ENCODE measurements around the gene SNX12.
A peak's percentile ranks its signal among the peaks of the same experiment; 100 is the strongest.

The SNX12 gene

DNA sequence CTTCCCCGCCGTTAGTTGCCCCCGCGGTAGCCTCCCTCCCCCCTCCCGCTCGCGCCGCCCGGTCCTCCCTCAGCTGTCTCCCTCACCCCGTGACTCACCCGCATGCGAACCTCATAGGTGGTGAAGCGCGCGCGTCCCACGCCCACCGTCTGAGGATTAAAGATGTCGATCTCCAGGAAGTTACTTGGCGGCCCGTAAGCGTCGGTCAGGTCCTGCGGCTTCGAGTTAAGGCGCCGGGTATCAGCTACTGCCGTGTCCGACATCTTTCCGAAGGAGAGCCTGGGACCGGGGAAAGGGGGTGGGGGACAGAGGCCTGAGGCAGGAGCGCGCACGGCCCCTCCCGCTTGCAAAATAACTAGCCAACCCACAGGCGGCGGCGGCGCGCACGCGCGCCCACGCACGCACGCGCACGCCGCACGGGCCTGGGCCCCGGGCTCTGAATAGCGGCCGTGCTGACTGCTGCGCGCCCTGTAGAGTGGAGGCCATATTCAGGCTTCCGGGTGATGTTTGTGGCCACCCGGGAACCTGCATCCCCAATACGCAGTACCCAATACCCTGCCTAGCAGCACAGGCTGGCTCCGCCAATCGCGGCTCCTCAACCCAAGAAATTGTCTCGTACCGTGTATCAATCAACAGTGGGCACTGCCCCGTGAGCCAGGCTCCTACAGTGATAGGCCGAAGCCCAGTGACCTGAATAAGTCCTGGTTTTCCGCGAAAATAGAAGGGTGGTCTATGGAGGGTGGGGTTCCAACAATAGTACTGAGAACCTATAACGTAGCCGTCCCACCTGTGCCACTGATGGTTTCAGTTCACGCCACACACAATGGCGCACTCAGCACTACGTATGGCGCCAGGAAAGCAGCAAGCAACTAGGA is at the start of gene SNX12:
Gene SNX12, minus strand, starts transcription at position 291 of the 875 bp plus-strand sequence. Its CDS starts 28 bp downstream, at position 263.
- H3K27me3 ChIP-seq (replicated peaks): no peaks in the 10 kb centered on the region
- in situ Hi-C loops (cut with HindIII; ENCODE audit: low pct_ligation_motif_present, low sequenced_read_pairs): no loop called here
- DNase-seq: peak; percentile 94
- H3K4me3 ChIP-seq (ENCODE audit: low read depth, low read length): peak within 1 kb of the TSS; percentile 73
- TF ChIP-seq, protein P1, sequence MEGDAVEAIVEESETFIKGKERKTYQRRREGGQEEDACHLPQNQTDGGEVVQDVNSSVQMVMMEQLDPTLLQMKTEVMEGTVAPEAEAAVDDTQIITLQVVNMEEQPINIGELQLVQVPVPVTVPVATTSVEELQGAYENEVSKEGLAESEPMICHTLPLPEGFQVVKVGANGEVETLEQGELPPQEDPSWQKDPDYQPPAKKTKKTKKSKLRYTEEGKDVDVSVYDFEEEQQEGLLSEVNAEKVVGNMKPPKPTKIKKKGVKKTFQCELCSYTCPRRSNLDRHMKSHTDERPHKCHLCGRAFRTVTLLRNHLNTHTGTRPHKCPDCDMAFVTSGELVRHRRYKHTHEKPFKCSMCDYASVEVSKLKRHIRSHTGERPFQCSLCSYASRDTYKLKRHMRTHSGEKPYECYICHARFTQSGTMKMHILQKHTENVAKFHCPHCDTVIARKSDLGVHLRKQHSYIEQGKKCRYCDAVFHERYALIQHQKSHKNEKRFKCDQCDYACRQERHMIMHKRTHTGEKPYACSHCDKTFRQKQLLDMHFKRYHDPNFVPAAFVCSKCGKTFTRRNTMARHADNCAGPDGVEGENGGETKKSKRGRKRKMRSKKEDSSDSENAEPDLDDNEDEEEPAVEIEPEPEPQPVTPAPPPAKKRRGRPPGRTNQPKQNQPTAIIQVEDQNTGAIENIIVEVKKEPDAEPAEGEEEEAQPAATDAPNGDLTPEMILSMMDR (IDR thresholded peaks at IDR 0.05; ENCODE audit: low read depth, low read length, missing control alignments): no peak
- no peaks in the 10 kb centered on the region for H3K36me3 ChIP-seq (replicated peaks)
- H3K27ac ChIP-seq: peak within 1 kb of the TSS; percentile 93

- Histone ChIP-seq H3K27me3 (replicated peaks) (no peaks in the 10 kb centered on the region), H3K27ac (no peak overlapping the region), H3K4me3 (ENCODE audit: low read depth, low read length) (no peak overlapping the region), H3K36me3 (replicated peaks) (peaks cover 4% of the 10 kb centered on the region)
- TF ChIP-seq, protein P1 (IDR thresholded peaks at IDR 0.05; ENCODE audit: low read depth, low read length, missing control alignments): no peak
- in situ Hi-C loops (cut with HindIII; ENCODE audit: low pct_ligation_motif_present, low sequenced_read_pairs): no loop called here
- DNase-seq: no peak
Measured at GRCh38 chrX:71117358-71117757, 49.2 kb upstream of the SNX12 start.

DNA sequence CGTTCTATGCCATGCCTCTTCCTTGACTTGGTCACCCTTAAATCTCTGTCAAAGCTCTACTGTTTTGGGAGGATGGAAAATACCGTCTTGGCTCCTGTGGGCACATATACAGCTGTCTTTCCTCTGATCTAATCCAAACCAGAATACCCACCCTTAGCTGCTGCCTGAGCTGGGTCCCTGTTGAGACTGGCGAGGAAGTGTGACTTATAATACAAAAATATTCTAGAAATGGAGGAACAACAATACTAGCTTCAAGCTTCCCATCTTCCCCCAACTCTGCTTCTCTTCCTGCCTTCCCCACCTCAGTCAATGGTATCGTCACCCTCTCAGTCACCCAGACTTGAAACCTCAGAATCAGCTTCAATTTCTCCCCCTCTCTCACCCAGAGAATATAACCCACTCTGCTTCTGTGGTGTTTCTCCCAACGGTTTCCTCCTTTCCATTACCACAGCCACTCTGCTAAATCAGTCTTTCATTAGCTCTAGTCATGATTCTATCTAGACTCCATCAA is 43.8 kb upstream of the SNX12 start:
- Histone ChIP-seq H3K27me3 (replicated peaks) (no peaks in the 10 kb centered on the region), H3K4me3 (ENCODE audit: low read depth, low read length) (no peak overlapping the region), H3K36me3 (replicated peaks) (no peaks in the 10 kb centered on the region), H3K27ac (no peak overlapping the region)
- TF ChIP-seq, protein P1 (IDR thresholded peaks at IDR 0.05; ENCODE audit: low read depth, low read length, missing control alignments): no peak
- in situ Hi-C loops (cut with HindIII; ENCODE audit: low pct_ligation_motif_present, low sequenced_read_pairs): no loop called here
- no peak for DNase-seq

DNA sequence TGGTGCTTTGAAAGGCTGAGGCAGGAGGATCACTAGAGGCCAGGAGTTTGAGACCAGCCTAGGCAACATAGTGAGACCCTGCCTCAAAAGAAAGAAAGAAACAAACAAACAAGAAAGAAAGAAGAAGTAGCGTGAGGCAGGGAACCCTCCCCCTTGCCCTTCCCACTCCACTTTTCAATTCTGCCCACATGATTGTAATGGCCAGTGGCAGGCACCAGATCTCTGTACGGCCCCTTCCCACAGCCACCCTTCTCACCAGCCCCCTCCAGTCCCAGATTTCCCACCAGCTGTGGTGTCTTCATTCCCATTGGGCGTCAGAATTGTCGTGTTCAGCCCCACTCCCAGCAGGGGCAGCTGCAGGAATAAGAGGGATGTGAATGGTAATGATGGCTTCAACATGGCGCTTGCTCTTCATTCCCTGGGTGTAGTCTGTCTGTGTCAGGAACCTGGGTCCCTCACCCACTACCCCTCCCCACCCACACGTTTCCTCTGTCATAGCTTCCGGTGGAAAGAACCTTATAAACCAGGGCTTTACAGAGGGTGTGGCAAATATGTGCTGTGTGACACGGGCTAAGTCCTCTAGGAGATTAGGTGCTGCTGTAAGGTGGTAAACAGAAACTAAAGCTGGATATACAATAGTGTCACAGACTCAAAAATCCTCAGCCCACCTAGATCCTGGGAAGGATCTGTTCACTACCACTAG is 43.2 kb upstream of the SNX12 start, which contains the start of gene IL2RG:
Gene IL2RG, minus strand, starts transcription at position 437 of the 703 bp plus-strand sequence. Its CDS starts 38 bp downstream, at position 399.
- no peaks in the 10 kb centered on the region for H3K27me3 ChIP-seq (replicated peaks)
- no peak for DNase-seq
- no peak within 1 kb of the TSS for H3K27ac ChIP-seq
- no peak within 1 kb of the TSS for H3K4me3 ChIP-seq (ENCODE audit: low read depth, low read length)
- no peaks in the 10 kb centered on the region for H3K36me3 ChIP-seq (replicated peaks)
- in situ Hi-C loops (cut with HindIII; ENCODE audit: low pct_ligation_motif_present, low sequenced_read_pairs): no loop called here
- TF ChIP-seq, protein P1 (IDR thresholded peaks at IDR 0.05; ENCODE audit: low read depth, low read length, missing control alignments): no peak

GRCh38 chrX:71109051-71109450 is 40.9 kb upstream of the SNX12 start:
- TF ChIP-seq, protein P1 (IDR thresholded peaks at IDR 0.05; ENCODE audit: low read depth, low read length, missing control alignments): no peak
- H3K27me3 ChIP-seq (replicated peaks): no peaks in the 10 kb centered on the region
- H3K36me3 ChIP-seq (replicated peaks): no peaks in the 10 kb centered on the region
- no peak overlapping the region for H3K4me3 ChIP-seq (ENCODE audit: low read depth, low read length)
- H3K27ac ChIP-seq: no peak overlapping the region
- in situ Hi-C loops (cut with HindIII; ENCODE audit: low pct_ligation_motif_present, low sequenced_read_pairs): no loop called here
- DNase-seq: no peak

All from brain microvascular endothelial cell (primary cell).